ENCODE results near the gene ASS1. TPM values are rescaled to one million over a fixed set of nuclear protein-coding genes. Genes with fewer than 3 reads are reported as not detected.

The ASS1 gene
- total RNA-seq, 1 donor, result 0.27 TPM

DNA sequence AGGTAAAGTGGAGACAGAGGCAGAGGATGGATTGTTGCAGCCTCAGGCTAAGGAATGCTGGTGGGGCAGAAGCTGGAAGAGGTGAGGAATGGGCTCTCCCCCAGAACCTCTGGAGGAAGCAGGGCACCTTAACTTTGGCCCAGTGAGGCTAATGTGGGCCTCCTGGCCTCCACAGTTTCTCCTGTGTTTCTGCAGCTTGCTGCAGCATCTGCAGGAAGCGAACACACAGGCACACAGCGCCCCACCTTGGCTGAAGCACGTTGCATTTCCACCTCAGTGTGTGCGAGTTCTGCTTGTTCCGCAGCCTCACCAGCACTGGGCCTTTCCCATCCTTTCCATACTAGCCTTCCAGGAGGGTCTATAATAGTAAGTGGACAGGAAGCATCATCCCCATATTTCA lies 27.2 kb upstream of the ASS1 start:
- DNase-seq (ENCODE audit: low read depth in 2 of 3, low spot score in 2 of 3), result no peak

DNA sequence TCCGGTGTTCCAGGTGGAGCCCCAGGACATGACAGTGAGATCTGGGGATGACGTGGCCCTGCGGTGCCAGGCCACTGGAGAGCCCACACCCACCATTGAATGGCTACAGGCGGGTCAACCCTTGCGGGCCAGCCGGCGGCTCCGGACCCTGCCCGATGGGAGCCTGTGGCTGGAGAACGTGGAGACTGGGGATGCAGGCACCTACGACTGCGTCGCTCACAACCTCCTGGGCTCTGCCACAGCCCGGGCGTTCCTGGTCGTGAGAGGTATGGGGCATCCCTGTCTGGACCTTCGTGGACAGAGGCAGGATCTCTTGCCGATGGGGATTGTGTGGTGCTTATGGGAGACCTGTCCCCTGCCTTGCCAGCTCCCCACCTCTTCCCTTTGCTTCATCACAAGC lies 26.0 kb upstream of the ASS1 start:
- no peak for DNase-seq (ENCODE audit: low read depth in 2 of 3, low spot score in 2 of 3)

DNA sequence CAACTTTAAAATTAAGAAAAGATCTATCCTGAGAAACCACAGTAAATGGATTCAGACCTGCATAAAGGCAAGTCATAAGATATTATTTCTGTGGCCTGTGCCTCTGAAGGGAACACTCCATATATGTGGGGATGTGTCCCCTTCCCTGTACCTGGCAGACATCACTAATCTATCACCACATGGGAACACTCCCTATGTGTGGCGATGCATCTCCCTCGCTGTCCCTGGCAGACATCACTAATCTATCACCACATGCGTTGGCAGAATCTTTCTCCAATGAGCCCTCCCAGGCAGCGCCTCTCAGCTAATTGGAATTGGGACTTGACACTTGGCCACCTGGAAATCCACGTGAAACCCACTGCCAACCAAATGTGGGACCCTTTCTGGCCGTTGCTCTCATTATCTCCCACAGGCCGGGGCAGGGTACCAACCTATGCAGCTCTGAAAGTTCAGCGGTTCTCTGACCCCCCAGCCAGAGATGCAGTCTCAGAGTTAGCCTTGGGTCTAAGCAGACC lies 25.2 kb upstream of the ASS1 start:
- DNase-seq (ENCODE audit: low read depth in 2 of 3, low spot score in 2 of 3), result no peak

DNA sequence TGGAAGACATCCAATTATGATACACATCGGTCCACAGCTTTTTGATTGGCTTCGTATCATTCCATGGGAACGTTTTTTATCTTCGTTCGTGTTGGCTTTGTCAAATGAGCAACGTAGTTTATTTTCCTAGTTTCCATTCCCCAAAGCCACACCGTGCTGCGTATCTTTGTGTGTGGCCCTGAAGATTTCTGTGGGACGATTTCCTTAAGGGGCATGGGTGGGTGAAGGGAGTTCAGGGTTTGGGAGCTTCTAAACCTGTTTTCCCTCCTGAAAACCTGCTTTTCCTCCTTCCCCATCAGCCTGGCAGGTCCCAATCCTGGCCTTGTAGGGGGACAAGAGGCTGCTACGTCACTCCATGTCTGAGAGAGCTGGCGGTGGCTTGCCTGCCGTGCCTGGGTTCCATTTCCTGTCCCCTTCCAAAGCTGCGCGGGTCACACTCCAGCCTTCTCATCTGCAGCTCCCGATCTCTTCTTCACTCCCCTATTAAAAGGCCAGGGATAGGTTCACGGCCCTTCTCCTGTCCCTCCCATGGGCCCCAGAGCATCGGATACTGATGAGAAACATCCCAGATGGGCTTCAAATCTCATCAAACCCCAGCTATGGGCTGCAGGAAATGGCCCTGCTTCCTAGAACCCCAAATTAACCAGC lies 23.5 kb upstream of the ASS1 start:
- no peak for DNase-seq (ENCODE audit: low read depth in 2 of 3, low spot score in 2 of 3)

DNA sequence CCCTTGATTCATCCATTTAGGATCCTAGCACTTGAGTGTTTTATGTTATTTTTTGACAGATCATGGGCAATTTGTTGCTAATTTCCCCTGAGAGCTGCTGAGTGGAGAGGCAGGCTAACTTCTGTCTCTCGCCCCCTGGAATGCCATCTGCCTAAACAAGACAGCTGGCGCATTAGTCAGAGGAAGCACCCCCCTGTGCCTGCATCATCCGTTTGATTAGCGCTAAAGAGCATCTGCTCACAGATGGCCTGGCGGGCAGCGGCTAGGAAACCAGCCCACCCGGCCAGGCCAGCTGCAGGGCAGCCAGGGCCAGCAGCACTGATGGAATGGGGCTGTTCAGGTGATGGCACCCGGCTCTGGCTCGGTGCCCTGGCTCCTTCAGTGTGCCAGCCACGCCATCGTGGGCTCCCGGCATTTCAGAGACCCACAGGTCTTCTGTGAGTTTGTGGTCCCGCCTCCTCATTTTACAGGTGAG lies 22.9 kb upstream of the ASS1 start:
- peak in 2 of 3 donors; percentile 7 to 20 for DNase-seq (ENCODE audit: low read depth in 2 of 3, low spot score in 2 of 3)

DNA sequence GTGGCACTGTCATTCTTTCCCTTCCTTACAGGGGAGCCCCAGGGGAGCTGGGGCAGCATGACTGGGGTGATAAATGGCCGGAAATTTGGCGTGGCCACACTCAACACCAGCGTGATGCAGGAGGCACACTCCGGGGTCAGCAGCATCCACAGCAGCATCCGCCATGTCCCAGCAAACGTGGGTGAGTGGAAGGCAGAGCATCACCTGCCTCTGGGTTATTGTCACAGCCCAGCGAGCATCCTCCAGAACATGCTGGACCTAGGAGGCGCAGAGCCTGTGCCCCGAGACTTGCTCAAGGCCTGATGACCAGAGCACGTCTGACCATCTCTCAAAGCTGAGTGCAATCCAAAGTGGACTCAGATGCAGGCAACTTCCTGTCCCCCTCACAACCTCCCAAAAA lies 22.2 kb upstream of the ASS1 start:
- DNase-seq (ENCODE audit: low read depth in 2 of 3, low spot score in 2 of 3), result no peak

DNA sequence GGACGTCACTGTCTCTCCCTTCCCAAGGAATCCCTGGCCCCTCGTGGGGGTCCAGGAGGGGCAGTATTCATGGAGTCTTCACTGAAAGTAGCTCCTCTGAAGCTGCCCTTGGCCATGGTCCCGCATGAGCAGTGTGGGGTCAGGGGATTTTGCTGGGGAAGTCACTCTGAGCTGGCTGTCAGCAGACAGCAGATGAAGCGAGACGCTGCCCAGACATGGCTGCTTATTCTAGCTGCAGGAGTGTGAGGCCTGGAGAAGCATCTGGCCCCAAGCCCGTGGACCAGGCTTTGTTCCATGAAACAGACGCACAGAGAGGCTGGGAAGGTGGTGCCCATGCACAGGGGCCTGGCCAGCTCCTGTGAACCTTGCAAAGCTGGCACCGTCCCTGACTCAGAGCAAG lies 21.5 kb upstream of the ASS1 start:
- no peak for DNase-seq (ENCODE audit: low read depth in 2 of 3, low spot score in 2 of 3)

DNA sequence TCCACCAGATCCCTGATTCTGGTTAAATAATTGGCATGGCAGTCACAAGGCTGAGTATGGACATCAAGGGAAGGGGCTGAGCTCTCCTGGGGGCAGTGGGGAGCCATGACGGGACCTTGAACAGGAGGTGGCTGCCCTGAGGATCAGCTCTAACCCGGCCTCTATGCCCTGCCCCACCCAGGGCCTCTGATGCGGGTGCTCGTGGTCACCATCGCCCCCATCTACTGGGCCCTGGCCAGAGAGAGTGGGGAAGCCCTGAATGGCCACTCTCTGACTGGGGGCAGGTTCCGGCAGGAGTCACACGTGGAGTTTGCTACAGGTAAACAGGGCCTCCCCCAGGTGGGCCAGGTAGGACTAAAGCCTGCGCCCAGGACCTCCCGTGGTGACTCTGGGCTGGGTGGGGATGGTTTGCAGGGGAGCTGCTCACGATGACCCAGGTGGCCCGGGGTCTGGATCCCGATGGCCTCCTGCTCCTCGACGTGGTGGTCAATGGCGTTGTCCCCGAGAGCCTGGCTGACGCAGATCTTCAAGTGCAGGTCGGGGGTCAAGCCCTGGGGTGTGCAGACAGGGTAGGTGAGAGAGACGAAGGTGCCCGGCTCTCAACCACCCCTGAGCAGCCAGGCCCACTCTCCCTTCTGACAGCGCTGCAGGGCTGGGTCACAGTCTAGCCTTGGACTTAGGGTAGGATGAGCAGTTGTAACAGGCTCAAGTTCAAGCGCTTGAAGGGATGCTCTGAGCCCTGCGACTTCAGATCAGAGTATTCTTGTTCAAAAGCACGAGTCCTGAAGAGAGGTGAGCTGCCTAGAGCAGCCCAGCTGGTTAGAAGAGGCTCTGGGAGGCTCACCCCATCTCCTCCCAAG lies 19.9 kb upstream of the ASS1 start:
- no peak for DNase-seq (ENCODE audit: low read depth in 2 of 3, low spot score in 2 of 3)

DNA sequence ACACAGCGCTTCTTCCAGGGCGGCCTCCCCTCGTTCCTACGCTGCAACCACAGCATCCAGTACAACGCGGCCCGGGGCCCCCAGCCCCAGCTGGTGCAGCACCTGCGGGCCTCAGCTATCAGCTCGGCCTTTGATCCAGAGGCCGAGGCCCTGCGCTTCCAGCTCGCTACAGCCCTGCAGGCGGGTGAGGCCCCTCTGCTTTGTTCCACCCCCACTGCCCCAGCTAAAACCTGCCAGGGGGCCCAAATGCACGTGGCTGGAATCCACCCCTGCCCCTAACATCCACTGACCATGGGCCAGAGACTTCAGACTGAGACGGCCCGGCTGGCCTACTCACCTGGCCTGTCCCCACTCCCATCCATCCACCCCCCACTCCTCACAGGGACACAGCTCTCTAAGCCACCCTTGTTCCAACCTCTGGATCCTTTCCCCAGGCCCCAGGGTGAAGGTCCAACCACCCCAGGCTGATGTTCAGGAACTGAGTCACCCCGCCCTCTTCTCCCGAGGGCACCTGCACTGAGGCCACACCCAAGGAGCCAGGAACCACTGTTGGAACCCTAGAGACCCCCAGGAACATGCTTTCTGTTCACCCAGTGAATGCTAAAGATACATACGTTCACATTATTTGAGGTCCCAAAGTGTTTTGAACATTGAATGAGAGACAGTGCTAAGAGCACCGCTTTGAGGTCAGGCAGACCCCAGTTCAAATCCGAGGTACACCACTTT lies 18.9 kb upstream of the ASS1 start:
- DNase-seq (ENCODE audit: low read depth in 2 of 3, low spot score in 2 of 3), result no peak

DNA sequence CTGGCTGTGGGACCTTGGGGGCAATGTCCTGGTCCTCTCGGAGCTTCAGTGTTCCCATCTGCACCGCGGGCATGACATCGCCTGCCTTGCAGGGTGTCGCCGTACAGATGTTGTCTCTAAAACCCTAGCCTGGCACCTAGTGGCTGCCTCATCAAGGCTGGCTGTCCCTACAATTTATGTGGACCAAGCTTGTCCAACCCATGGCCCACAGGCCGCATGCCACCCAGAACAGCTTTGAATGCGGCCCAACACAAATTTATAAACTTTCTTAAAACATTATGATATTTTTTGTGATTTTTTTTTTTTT lies 18.3 kb upstream of the ASS1 start:
- no peak for DNase-seq (ENCODE audit: low read depth in 2 of 3, low spot score in 2 of 3)

DNA sequence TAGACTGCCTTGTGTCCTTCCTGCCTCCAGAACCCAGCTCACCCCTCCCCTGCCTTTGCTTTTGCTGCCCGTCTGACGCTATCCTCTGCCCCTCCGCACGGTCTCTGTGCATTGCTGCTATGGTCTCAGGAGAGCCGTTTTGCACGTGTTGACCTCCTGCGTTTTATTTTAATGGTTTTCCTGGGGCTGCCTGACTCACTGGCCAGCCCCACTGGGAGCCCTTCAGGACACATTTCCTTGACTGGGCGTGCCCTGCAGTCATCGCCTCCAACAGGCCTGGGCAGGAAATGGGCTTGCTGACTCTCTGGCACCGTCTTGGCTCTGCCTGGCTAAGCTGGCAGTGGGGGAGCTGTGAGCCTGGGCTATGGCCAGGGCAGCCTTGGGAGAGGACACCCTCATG lies 17.9 kb upstream of the ASS1 start:
- DNase-seq (ENCODE audit: low read depth in 2 of 3, low spot score in 2 of 3), result no peak

DNA sequence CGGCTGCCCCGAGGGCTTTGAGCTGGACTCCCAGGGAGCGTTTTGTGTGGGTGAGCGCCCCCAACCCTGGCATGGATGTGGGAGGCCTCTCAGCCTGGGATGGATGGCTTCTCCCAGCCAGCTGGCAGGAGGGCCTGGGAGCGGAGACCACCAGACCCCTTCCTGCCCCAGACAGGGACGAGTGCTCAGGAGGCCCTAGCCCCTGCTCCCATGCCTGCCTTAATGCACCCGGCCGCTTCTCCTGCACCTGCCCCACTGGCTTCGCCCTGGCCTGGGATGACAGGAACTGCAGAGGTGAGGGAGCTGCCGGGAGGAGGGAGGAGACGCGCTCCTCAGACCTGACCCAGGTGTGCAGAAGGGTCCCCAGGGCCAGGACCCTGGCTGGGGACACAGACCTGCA lies 17.4 kb upstream of the ASS1 start:
- no peak for DNase-seq (ENCODE audit: low read depth in 2 of 3, low spot score in 2 of 3)

DNA sequence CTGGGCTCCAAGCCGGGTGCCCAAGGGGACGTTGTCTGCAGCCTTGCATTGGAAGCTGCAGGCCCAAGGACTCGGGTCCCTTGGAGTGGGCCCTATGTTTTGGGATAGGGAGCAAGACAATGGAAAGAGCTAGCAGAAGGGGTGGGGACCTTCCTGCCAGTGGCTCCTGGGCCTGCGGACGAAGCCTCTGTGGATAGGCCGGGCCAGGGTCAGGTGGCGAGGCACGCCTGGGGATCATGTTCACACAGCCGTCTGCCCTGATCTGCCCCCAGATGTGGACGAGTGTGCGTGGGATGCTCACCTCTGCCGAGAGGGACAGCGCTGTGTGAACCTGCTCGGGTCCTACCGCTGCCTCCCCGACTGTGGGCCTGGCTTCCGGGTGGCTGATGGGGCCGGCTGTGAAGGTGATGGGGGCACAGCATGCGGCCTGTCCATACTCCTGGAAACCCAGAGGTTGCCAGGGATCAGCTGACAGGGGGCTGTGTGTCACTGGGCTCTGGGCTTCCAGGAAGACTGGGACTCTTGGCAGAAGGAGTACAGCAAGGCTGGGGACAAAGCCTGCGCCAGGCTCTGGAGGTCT lies 16.6 kb upstream of the ASS1 start:
- no peak for DNase-seq (ENCODE audit: low read depth in 2 of 3, low spot score in 2 of 3)

DNA sequence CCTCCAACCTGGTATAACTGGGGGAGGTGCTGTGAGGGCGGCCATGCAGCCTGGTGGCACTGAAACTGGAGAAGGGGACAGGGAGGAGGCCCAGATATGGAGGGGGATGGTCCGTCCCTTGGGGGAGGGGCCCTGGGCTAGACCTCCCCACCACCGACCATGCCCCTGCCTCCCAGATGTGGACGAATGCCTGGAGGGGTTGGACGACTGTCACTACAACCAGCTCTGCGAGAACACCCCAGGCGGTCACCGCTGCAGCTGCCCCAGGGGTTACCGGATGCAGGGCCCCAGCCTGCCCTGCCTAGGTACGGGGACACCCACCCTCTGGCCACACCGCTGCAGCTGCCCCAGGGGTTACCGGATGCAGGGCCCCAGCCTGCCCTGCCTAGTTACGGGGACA lies 15.4 kb upstream of the ASS1 start:
- DNase-seq (ENCODE audit: low read depth in 2 of 3, low spot score in 2 of 3), result no peak

DNA sequence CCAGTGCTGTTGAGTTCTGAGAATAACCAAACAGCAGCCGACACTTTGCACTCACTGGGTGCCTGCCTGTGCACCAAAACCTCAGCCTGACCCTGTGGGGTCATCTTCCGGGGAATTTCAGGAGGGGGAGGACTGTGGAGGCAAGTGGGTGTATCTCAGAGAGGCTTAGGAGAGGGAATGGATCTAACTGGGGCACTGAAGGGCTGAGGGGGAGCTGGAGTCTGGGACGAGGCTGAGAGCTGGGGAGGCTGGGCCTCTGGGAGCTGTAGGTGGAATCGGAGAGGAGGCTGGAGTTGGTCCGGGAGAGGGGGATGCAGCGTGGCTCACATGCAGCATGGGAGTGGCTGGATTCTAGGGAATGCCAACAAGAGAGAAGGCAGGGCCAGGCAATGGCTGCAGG lies 14.9 kb upstream of the ASS1 start:
- no peak for DNase-seq (ENCODE audit: low read depth in 2 of 3, low spot score in 2 of 3)

DNA sequence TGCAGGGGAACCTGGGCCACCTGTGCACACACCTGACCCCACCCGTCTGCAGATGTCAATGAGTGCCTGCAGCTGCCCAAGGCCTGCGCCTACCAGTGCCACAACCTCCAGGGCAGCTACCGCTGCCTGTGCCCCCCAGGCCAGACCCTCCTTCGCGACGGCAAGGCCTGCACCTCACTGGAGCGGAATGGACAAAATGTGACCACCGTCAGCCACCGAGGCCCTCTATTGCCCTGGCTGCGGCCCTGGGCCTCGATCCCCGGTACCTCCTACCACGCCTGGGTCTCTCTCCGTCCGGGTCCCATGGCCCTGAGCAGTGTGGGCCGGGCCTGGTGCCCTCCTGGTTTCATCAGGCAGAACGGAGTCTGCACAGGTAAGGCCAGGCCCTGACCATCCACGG lies 14.5 kb upstream of the ASS1 start:
- DNase-seq (ENCODE audit: low read depth in 2 of 3, low spot score in 2 of 3), result no peak

DNA sequence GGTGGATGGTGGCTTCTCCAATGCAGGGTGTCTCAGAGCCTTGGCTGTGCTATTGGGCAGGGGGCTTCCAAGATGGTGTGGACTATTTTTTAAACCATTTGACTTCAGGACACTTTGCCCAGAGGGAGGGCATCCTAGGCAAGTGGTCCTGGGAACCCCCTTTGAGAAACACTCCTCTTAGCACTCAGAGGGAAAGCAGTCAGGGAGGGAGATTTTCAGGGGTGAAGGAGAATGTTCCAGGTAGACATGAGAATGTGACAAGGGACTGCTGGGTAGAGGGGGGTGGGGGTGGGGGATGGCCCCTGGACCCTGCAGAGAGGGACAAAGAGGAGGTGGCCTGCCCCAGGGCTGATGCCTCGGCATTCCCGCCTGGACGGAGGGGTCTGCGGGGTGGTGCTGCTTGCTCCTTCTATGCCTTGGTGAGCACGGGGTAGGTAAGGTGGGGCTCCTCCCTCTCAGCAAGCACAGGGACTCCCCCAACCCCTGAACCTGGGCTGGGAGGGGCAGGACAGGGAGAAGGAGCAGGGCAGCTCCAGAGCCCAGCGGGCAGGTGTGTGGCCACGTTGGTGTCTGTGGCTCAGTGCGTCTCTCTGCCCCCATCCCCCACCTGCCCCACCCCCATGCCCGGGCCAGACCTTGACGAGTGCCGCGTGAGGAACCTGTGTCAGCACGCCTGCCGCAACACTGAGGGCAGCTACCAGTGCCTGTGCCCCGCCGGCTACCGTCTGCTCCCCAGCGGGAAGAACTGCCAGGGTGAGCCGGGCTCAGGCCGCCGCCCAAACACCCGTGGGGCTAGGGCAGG lies 13.8 kb upstream of the ASS1 start:
- DNase-seq (ENCODE audit: low read depth in 2 of 3, low spot score in 2 of 3), result no peak

DNA sequence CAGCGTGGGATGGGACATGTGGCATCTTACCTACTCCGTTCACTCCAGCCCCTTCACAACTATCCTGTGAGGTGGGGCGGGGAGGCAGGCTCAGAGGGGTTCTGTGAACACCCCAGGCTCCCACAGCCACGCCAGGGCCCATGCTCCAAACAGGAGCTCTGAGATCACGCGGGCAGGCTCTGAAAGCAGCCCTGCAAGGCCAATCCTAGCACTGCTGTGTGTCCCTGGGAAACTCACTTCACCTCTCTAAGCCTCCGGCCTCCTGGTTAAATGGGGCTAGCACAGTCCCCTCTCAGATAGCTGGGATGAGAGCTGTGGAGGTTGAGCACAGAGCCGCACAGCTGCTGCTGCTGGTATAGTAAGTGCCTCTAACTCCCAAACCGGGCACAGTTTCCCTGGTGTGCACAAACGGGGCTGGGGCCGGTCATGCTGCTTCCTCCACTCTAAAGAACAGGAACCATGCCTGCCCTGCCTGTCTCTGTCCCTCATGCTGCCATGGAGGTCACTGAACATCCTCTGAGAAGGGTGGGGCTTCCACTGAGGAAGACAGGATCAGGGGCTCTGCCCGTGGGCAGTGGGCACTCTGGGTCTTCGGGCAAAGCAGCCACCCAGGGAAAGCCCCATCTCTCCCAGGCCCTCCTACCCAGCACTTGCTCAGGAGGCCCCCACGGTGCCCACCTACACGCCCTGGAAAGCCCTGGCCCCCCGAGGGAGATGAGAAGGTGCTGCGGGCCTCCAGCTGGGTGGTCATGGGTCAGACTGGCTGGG lies 13.0 kb upstream of the ASS1 start:
- no peak for DNase-seq (ENCODE audit: low read depth in 2 of 3, low spot score in 2 of 3)

DNA sequence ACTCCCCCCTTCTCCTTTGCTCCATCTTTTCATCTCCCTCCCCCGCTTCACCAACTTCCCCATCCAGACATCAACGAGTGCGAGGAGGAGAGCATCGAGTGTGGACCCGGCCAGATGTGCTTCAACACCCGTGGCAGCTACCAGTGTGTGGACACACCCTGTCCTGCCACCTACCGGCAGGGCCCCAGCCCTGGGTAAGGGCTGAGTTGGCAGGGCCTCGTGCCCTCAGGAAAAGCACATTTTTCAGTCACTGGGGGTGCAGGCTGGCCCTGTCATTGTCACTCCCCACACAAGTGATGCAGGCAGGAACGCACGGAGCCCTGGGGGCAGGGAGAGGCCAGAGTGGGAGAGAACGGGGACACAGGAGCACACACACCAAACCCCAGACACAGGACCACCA lies 12.4 kb upstream of the ASS1 start:
- peak in 1 of 3 donors; percentile 26 for DNase-seq (ENCODE audit: low read depth in 2 of 3, low spot score in 2 of 3)

DNA sequence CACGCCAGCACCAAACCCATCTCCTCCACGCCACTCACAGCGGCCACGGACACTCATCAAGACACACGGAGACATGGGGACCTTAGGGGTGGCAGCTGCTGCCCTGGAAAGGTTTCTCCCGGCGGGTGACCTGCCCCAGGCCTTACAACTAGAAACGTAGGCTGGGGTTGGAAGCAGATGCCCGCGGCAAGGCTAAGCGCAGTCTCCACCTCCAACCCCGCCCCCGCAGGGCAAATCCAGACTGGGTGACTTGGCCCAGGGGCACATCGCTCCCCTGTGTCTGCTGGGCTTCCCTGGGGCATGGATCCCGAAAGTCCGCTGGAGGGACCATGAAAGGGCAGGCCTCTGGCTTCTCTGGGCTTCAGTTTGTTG lies 12.0 kb upstream of the ASS1 start:
- DNase-seq (ENCODE audit: low read depth in 2 of 3, low spot score in 2 of 3), result no peak
